SU-DHL-6 (cell line): ENCODE data around the gene IFITM5.

Experiments used
- H2AFZ ChIP-seq: fragments of 200-600 bp; sonication (generic); 2 replicates; pipeline ENCODE4 v1.6.1; 2014; ENCODE audit warnings: low read depth, mild to moderate bottlenecking, moderate library complexity, mixed read lengths, antibody characterized with exemption, low read length; ENCODE audit not compliant: severe bottlenecking
- H3F3A ChIP-seq: fragments of 200-600 bp; shearing (Covaris generic); 2 replicates; pipeline ENCODE4 v1.6.0; 2016; ENCODE audit warnings: antibody characterized with exemption, mild to moderate bottlenecking; ENCODE audit not compliant: insufficient read depth
- H3K27ac ChIP-seq: fragments of 200-600 bp; sonication (generic); 2 replicates; pipeline ENCODE4 v1.5.1; 2016; ENCODE audit warnings: low read depth, mild to moderate bottlenecking, low read length, moderate library complexity, mixed read lengths
- H3K27me3 ChIP-seq: fragments of 200-600 bp; sonication (generic), shearing (Covaris generic); 2 replicates; pipeline ENCODE4 v1.6.0; 2014; ENCODE audit warnings: mild to moderate bottlenecking, low read length
- H3K36me3 ChIP-seq: fragments of 200-600 bp; sonication (generic); 2 replicates; pipeline ENCODE4 v1.6.1; 2014; ENCODE audit warnings: mild to moderate bottlenecking, low read length, mixed read lengths
- H3K4me2 ChIP-seq: fragments of 300-600, 200-600 bp; shearing (Covaris generic), sonication (generic); 2 replicates; pipeline ENCODE4 v1.6.0; 2014; ENCODE audit warnings: low read length, low read depth, mild to moderate bottlenecking; ENCODE audit not compliant: poor library complexity, severe bottlenecking
- H3K4me3 ChIP-seq: fragments of 200-600 bp; sonication (generic); 2 replicates; pipeline ENCODE4 v1.5.1; 2014; ENCODE audit warnings: antibody characterized with exemption, low read length, mild to moderate bottlenecking, mixed read lengths; ENCODE audit not compliant: insufficient read depth, poor library complexity, severe bottlenecking
- H3K79me2 ChIP-seq: fragments of 200-600 bp; sonication (generic); 2 replicates; pipeline ENCODE4 v1.6.1; 2014; ENCODE audit warnings: mild to moderate bottlenecking, low read length, moderate library complexity; ENCODE audit not compliant: insufficient read depth
- H3K9ac ChIP-seq: fragments of 200-600 bp; sonication (generic); 2 replicates; pipeline ENCODE4 v1.7.0; 2014; ENCODE audit warnings: mild to moderate bottlenecking, low read length
- H3K9me2 ChIP-seq: fragments of 200-600 bp; sonication (generic); replicated peaks from 2 replicates; pipeline ENCODE4 v1.6.1; 2014; ENCODE audit warnings: low read length; ENCODE audit not compliant: insufficient read depth
- H3K9me3 ChIP-seq: fragments of 200-600 bp; sonication (generic); 2 replicates; pipeline ENCODE4 v1.6.1; 2014; ENCODE audit warnings: low read length, mixed read lengths; ENCODE audit not compliant: insufficient read depth
- H4K20me1 ChIP-seq: fragments of 200-600 bp; sonication (generic); 2 replicates; pipeline ENCODE4 v1.6.1; 2014; ENCODE audit warnings: low read depth, mild to moderate bottlenecking, antibody characterized with exemption, low read length, moderate library complexity, mixed read lengths
- CTCF ChIP-seq: fragments of 200-600 bp; sonication (generic); IDR thresholded peaks from one replicate; pipeline ENCODE4 v1.5.1; 2017; ENCODE audit warnings: antibody characterized with exemption, mild to moderate bottlenecking, low read length, moderate library complexity; ENCODE audit not compliant: insufficient read depth, poor library complexity, severe bottlenecking
- EZH2phosphoT487 ChIP-seq: fragments of 200-600 bp; sonication (generic), shearing (Covaris generic); conservative IDR thresholded peaks from 2 replicates; pipeline ENCODE4 v1.6.1; 2018; ENCODE audit warnings: mild to moderate bottlenecking, antibody characterized with exemption, low read length, moderate library complexity, mixed read lengths

IFITM5 gene

DNA sequence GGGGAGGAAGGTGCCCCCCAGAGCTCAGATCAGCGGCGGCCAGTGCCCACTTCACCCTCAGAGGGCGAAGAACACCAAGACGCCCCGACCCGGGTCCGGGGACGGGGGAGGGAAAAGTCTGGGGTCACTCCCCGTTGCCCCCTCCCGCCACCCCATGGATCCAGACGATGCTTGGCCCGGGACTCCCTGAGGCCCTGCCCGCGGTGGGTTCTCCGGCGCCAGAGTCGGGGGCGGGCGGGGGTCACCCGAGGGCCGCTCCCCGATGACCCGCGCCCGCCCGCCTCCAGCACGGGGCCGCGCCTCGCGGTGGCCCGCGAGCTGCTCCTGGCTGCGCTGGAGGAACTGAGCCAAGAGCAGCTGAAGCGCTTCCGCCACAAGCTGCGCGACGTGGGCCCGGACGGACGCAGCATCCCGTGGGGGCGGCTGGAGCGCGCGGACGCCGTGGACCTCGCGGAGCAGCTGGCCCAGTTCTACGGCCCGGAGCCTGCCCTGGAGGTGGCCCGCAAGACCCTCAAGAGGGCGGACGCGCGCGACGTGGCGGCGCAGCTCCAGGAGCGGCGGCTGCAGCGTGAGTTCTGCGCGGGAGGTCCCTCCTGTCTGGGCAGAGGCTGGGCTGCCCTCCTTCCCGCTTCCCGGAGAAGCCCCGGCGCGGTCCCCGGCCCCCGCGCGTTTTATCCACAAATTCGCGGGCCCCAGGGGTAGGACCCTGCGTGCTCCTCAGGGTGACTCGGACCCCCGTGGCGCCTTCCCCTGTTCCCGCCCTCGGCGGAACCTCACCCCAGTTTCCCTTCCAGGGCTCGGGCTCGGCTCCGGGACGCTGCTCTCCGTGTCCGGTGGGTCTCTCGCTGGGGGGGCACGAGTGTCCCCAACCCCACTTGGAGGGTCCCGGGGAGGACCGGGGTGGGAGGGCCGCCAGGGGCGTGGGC is 20.0 kb downstream of the IFITM5 start:
- Histone ChIP-seq H2AFZ (no peak overlapping the region), H3K9ac (no peak overlapping the region), H3K79me2 (no peaks in the 10 kb centered on the region), H3K4me2 (no peak overlapping the region), H3K36me3 (no peaks in the 10 kb centered on the region), H3K9me3 (no peaks in the 10 kb centered on the region), H3K27me3 (no peaks in the 10 kb centered on the region), H3K4me3 (no peak overlapping the region), H3K9me2 (no peaks in the 10 kb centered on the region), H3F3A (no peaks in the 10 kb centered on the region), H3K27ac (no peak overlapping the region), H4K20me1 (no peaks in the 10 kb centered on the region)
- TF ChIP-seq EZH2phosphoT487, result no peak
- TF ChIP-seq CTCF, result no peak

GRCh38 chr11:278001-278951 is 21.1 kb downstream of the IFITM5 start, which contains the start of gene NLRP6:
TSS of gene NLRP6 (plus strand) at chr11:278407. CDS start at chr11:278570, 163 bp downstream.
- Histone ChIP-seq H2AFZ (no peak within 1 kb of the TSS), H3K9me3 (no peaks in the 10 kb centered on the region), H3K27ac (no peak within 1 kb of the TSS), H3K79me2 (no peaks in the 10 kb centered on the region), H3K9me2 (no peaks in the 10 kb centered on the region), H3F3A (no peaks in the 10 kb centered on the region), H3K9ac (no peak within 1 kb of the TSS), H3K4me2 (no peak within 1 kb of the TSS), H4K20me1 (no peaks in the 10 kb centered on the region), H3K27me3 (no peaks in the 10 kb centered on the region), H3K4me3 (no peak within 1 kb of the TSS), H3K36me3 (no peaks in the 10 kb centered on the region)
- TF ChIP-seq CTCF (no peak), EZH2phosphoT487 (no peak)

GRCh38 chr11:276219-276618 is 23.1 kb downstream of the IFITM5 start:
- H3K9me3 ChIP-seq, result no peaks in the 10 kb centered on the region
- TF ChIP-seq CTCF, result no peak
- no peak for TF ChIP-seq EZH2phosphoT487
- H3K27me3 ChIP-seq, result no peaks in the 10 kb centered on the region
- no peak overlapping the region for H3K27ac ChIP-seq
- no peak overlapping the region for H2AFZ ChIP-seq
- H3K9me2 ChIP-seq, result no peaks in the 10 kb centered on the region
- H3K4me2 ChIP-seq, result no peak overlapping the region
- no peaks in the 10 kb centered on the region for H4K20me1 ChIP-seq
- no peak overlapping the region for H3K9ac ChIP-seq
- no peaks in the 10 kb centered on the region for H3F3A ChIP-seq
- H3K36me3 ChIP-seq, result no peaks in the 10 kb centered on the region
- H3K4me3 ChIP-seq, result no peak overlapping the region
- H3K79me2 ChIP-seq, result no peaks in the 10 kb centered on the region
